T-helper 17 cell (primary cell): ENCODE results near the gene GAS2L1. TPM values are rescaled to one million over a fixed set of nuclear protein-coding genes. Genes with fewer than 3 reads are reported as not detected.
A peak's percentile ranks its signal among the peaks of the same experiment; 100 is the strongest.

Experiments
- ATAC-seq: fragments of 150-1000 bp; cut with Tn5 transposase; 2 replicates; pipeline ENCODE4 v1.10.0; 2021; ENCODE audit warnings: mild to moderate bottlenecking, moderate library complexity
- DNase-seq, 3 donors: peaks; one replicate each; pipeline versions ENCODE4 v3.0.0 to v3.0.0-alpha.2; 2020 to 2021
- H3K9me3 ChIP-seq: one replicate; pipeline ENCODE4 v1.7.0; 2013; ENCODE audit warnings: low read length, mild to moderate bottlenecking; ENCODE audit not compliant: control insufficient read depth, poor library complexity, severe bottlenecking
- H3K27ac Mint-ChIP-seq: one replicate; pipeline ENCODE4 v1.8.0; 2022; ENCODE audit warnings: mild to moderate bottlenecking, moderate library complexity, mixed read lengths
- H3K27me3 Mint-ChIP-seq: one replicate; pipeline ENCODE4 v1.8.0; 2022; ENCODE audit warnings: mixed read lengths
- H3K36me3 Mint-ChIP-seq: one replicate; pipeline ENCODE4 v1.8.0; 2022; ENCODE audit warnings: low read depth, mixed read lengths
- H3K4me1 Mint-ChIP-seq: one replicate; pipeline ENCODE4 v1.8.0; 2022; ENCODE audit warnings: mild to moderate bottlenecking, mixed read lengths
- H3K4me3 Mint-ChIP-seq: one replicate; pipeline ENCODE4 v1.8.0; 2022; ENCODE audit warnings: mild to moderate bottlenecking, moderate library complexity, mixed read lengths
- total RNA-seq, 4 donors: library from RNA in 2 of 4; stranded (reverse) in 2 of 4; gene quantifications; one replicate each; pipeline ENCODE4 v1.2.3 and lab custom pipeline; 2022 to 2026

The GAS2L1 gene
- total RNA-seq, 2 donors from 2014 or later, result 2.5 to 32.6 TPM

DNA sequence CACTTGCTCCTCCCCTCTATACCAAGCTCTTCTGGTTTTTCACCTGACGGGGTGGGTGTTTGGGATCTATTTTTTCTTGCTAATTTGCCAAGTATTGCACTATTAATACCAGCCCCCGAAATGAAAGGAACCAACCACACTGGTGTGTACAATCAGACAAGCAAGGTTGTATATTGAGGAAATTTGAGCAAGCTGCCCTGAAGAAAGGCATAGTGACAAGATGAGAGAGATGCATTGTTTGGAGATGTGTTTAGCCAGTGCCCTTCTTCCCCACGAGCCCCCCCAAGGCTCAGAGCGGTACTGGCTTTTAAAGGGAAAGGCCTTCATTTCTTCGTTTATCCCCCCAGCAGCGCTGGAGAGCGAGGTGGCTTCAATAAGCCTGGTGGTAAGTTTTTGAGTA, 15.2 kb upstream of the GAS2L1 start:
- no peaks in the 10 kb centered on the region for H3K27me3 Mint-ChIP-seq
- ATAC-seq (no peak), DNase-seq (no peak)
- H3K4me1 Mint-ChIP-seq, result peaks cover 16% of the 10 kb centered on the region
- H3K36me3 Mint-ChIP-seq, result peaks cover 2% of the 10 kb centered on the region
- H3K27ac Mint-ChIP-seq, result no peak overlapping the region
- no peak overlapping the region for H3K4me3 Mint-ChIP-seq
- no peaks in the 10 kb centered on the region for H3K9me3 ChIP-seq

DNA sequence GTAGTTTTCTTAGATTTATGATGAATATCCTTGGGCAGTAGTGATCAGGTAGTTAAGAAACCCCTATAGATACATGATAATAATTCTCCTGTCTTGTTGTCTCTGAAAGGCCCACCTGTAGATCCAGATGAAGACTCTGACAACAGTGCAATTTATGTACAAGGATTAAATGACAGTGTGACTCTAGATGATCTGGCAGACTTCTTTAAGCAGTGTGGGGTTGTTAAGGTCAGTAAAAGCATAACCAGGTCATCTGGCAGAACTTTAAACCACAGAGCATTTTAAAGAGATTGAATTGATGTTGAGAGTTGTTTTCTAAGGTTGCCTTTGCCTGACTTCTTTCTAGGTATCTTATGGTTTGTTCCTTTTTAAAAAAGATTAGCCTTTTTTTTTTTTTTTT, 14.1 kb upstream of the GAS2L1 start:
- H3K27ac Mint-ChIP-seq, result peak overlapping the region; percentile 29
- H3K27me3 Mint-ChIP-seq, result no peaks in the 10 kb centered on the region
- H3K4me1 Mint-ChIP-seq, result peaks cover 11% of the 10 kb centered on the region
- H3K9me3 ChIP-seq, result no peaks in the 10 kb centered on the region
- ATAC-seq (no peak), DNase-seq (no peak)
- peaks cover 5% of the 10 kb centered on the region for H3K36me3 Mint-ChIP-seq
- no peak overlapping the region for H3K4me3 Mint-ChIP-seq

DNA sequence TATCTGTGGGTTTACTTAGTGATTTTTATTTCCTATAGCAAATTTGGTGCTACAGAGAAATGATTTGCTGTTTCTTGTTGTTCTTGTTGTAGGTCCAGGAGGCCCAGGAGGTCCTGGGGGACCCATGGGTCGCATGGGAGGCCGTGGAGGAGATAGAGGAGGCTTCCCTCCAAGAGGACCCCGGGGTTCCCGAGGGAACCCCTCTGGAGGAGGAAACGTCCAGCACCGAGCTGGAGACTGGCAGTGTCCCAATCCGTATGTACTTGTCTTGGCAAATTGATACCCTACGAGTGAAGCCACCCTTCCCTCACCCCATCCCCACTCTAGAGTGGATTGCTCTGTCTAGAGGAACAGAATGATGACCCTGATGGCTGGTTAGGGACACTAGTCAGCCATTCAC, 7.8 kb upstream of the GAS2L1 start:
- no peak overlapping the region for H3K27ac Mint-ChIP-seq
- ATAC-seq (no peak), DNase-seq (no peak)
- peaks cover 17% of the 10 kb centered on the region for H3K4me1 Mint-ChIP-seq
- H3K27me3 Mint-ChIP-seq, result no peaks in the 10 kb centered on the region
- H3K4me3 Mint-ChIP-seq, result no peak overlapping the region
- H3K36me3 Mint-ChIP-seq, result peaks cover 18% of the 10 kb centered on the region
- H3K9me3 ChIP-seq, result no peaks in the 10 kb centered on the region

DNA sequence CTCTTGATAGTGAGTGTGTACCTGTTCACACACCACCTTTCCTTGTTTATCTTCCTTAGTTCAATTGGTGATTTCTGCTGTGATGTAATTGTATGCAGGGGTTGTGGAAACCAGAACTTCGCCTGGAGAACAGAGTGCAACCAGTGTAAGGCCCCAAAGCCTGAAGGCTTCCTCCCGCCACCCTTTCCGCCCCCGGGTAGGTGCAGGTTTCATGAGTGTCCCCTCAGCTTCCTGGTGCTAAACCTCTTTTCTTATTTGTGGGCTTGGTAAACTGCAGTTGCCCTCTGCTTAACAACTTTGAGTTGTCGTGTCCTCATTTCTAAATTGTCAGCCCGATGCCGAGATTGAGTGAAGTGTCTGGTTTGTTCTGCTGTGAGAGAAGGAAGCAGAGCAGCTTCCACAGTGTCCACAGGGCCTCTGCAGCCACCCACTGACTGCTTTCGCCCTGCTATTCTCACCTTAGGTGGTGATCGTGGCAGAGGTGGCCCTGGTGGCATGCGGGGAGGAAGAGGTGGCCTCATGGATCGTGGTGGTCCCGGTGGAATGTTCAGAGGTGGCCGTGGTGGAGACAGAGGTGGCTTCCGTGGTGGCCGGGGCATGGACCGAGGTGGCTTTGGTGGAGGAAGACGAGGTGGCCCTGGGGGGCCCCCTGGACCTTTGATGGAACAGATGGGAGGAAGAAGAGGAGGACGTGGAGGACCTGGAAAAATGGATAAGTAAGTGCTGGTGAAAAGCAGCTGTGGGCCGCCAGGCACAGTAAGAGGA, 7.1 kb upstream of the GAS2L1 start:
- Mint-ChIP-seq H3K4me1 (peaks cover 17% of the 10 kb centered on the region), H3K27me3 (no peaks in the 10 kb centered on the region), H3K27ac (peak overlapping the region; percentile 78), H3K4me3 (peak overlapping the region; percentile 49), H3K36me3 (peaks cover 18% of the 10 kb centered on the region)
- no peaks in the 10 kb centered on the region for H3K9me3 ChIP-seq
- DNase-seq (no peak), ATAC-seq (no peak)

GRCh38 chr22:29300467-29300806, 6.0 kb upstream of the GAS2L1 start:
- Mint-ChIP-seq H3K27ac (peak overlapping the region; percentile 90), H3K4me3 (no peak overlapping the region), H3K36me3 (peaks cover 18% of the 10 kb centered on the region), H3K4me1 (peaks cover 17% of the 10 kb centered on the region), H3K27me3 (no peaks in the 10 kb centered on the region)
- DNase-seq, result no peak
- H3K9me3 ChIP-seq, result no peaks in the 10 kb centered on the region
- ATAC-seq, result no peak

DNA sequence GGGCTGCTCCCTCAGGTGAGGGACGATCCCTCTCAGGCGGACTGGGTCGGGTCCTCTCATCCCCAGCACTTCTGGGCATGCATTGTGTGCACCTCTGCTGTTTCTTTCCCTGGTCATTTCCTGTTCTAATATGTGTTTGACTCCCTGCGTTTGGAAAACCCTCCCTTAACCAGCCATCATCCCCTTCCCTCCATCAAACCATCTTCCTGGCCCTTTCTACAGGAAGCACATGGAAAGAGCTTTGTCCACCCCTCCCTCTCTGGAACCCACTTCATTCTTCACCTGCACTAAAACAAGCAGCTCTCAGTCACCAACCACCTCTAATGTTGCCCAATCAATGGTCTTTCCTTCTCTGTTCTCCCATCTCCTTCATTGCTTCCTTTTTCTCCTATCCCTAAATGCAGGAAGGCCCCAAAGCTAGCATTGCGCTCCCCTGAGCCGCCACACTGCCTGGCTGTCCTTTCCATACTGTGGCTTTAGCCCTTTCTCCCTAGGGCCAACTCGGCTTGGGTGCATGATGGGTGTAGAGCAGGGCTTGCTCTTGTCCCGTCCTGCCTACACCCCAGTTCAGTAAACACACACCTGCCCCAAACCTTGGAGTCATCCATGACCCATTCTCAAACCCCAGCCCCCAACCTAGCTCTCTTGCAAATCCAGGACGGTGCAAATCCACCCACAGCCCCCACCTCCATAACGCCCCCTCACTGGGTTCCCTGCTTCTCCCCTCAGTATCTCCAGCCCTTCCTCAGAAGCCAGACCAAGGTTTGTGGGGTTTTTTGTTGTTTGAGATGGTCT, 5.4 kb upstream of the GAS2L1 start:
- peaks cover 18% of the 10 kb centered on the region for H3K36me3 Mint-ChIP-seq
- ATAC-seq, result peak; percentile 29
- H3K27ac Mint-ChIP-seq, result peak overlapping the region; percentile 90
- no peaks in the 10 kb centered on the region for H3K9me3 ChIP-seq
- peak overlapping the region; percentile 67 for H3K4me3 Mint-ChIP-seq
- no peaks in the 10 kb centered on the region for H3K27me3 Mint-ChIP-seq
- no peak for DNase-seq
- peaks cover 16% of the 10 kb centered on the region for H3K4me1 Mint-ChIP-seq

- Mint-ChIP-seq H3K4me3 (no peak overlapping the region), H3K4me1 (peaks cover 20% of the 10 kb centered on the region), H3K27me3 (no peaks in the 10 kb centered on the region), H3K36me3 (peaks cover 17% of the 10 kb centered on the region), H3K27ac (peak overlapping the region; percentile 90)
- DNase-seq (no peak), ATAC-seq (no peak)
- H3K9me3 ChIP-seq, result no peaks in the 10 kb centered on the region
Observed at GRCh38 chr22:29301716-29302401, 4.6 kb upstream of the GAS2L1 start.

- Mint-ChIP-seq H3K36me3 (peaks cover 14% of the 10 kb centered on the region), H3K4me1 (peaks cover 20% of the 10 kb centered on the region), H3K4me3 (no peak overlapping the region), H3K27ac (no peak overlapping the region), H3K27me3 (no peaks in the 10 kb centered on the region)
- no peaks in the 10 kb centered on the region for H3K9me3 ChIP-seq
- DNase-seq (no peak), ATAC-seq (no peak)
Observed at GRCh38 chr22:29302402-29302680, 4.1 kb upstream of the GAS2L1 start.

DNA sequence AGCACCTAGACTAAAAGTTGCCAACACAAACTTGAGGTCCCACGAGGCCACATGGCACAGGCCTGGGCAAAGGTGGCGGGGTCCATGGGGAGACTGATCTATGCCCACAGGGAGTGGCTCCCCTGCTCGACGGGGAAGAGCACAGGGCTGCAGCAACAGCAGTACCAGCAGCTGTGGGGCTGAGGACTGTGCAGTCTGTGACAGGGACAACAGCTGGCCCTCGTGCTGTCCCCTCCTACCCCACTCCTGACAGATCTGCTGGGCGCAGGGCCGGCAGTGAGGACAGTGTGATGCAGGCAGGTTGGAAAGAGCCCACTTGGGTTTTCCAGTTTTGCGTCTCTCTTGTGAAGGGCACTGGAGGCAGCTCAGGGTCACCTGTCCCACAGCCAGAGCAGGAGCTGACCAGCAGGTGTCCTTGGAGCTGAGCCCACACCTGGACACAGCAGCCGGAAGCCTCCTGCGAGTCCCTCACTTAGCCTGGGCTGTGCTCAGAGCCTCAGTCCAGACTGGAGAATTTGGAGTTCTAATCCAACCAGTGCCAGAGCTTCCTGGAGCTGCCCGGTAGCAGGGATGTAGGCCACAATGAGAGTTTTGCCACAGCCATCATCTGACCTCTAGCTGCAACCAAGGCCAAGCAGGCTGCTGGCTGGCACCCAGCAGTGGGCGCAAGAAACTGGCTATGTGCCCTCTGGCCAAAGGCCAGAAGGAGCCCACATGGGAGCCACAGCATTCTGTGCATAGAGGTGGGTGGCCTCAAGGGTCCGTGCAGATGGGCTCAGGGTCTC, 3.6 kb upstream of the GAS2L1 start:
- no peak overlapping the region for H3K4me3 Mint-ChIP-seq
- no peak for ATAC-seq
- peaks cover 10% of the 10 kb centered on the region for H3K36me3 Mint-ChIP-seq
- no peak for DNase-seq
- H3K27ac Mint-ChIP-seq, result no peak overlapping the region
- H3K27me3 Mint-ChIP-seq, result no peaks in the 10 kb centered on the region
- peaks cover 18% of the 10 kb centered on the region for H3K4me1 Mint-ChIP-seq
- no peaks in the 10 kb centered on the region for H3K9me3 ChIP-seq

DNA sequence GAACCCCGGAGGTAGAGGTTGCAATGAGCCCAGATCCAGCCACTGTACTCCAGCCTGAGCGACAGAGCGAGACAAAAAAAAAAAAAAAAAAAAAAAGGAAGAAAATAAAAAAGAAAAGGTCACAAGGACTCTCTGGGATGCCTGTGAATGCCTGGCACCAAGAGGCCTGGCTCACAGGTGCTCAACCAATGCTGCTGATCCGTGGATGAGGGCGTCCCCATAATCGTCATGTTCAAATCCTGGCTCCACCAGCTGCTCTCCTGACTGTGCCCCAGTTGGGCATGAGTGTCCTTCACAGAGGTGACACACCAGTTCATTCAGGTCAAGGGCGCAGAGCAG, 645 bp upstream of the GAS2L1 start:
- no peaks in the 10 kb centered on the region for H3K9me3 ChIP-seq
- Mint-ChIP-seq H3K27ac (no peak overlapping the region), H3K4me1 (peaks cover 24% of the 10 kb centered on the region), H3K4me3 (peak overlapping the region; percentile 87), H3K27me3 (no peaks in the 10 kb centered on the region), H3K36me3 (peaks cover 3% of the 10 kb centered on the region)
- DNase-seq, result no peak
- no peak for ATAC-seq

- Mint-ChIP-seq H3K27me3 (peaks cover 1% of the 10 kb centered on the region), H3K4me3 (peak overlapping the region; percentile 88), H3K27ac (peak overlapping the region; percentile 80), H3K36me3 (no peaks in the 10 kb centered on the region), H3K4me1 (peaks cover 19% of the 10 kb centered on the region)
- ATAC-seq, result peak; percentile 29
- peak in 2 of 3 donors; percentile 32 to 39 for DNase-seq
- H3K9me3 ChIP-seq, result no peaks in the 10 kb centered on the region
Observed at GRCh38 chr22:29306835-29307595, 565 bp downstream of the GAS2L1 start.

GRCh38 chr22:29307596-29308147, 1.2 kb downstream of the GAS2L1 start:
- H3K27ac Mint-ChIP-seq, result peak overlapping the region; percentile 80
- no peaks in the 10 kb centered on the region for H3K9me3 ChIP-seq

More at GRCh38 chr22:29307596-29308147, 1.2 kb downstream of the GAS2L1 start:
- ATAC-seq (no peak), DNase-seq (no peak)
- Mint-ChIP-seq H3K4me1 (peaks cover 19% of the 10 kb centered on the region), H3K36me3 (no peaks in the 10 kb centered on the region), H3K4me3 (peak overlapping the region; percentile 88), H3K27me3 (peaks cover 8% of the 10 kb centered on the region)
